Measurements from ENCODE around the gene ABHD10. TPM values are rescaled to one million over a fixed set of nuclear protein-coding genes. Genes with fewer than 3 reads are reported as not detected.

ABHD10 gene
- total RNA-seq, 2 donors from 2014 or later, result 15.6 to 17.1 TPM

- peaks cover 10% of the 10 kb centered on the region for H3K4me1 ChIP-seq
- ATAC-seq (no peak), DNase-seq (no peak)
- intact Hi-C loops (cut with DNase I), result no loop called here
- 75 to 85% methylated on average over 4 of the region's 4 CpGs for WGBS, 2 donors
- H3K27ac ChIP-seq, result no peak overlapping the region
- no peaks in the 10 kb centered on the region for H3K36me3 ChIP-seq (replicated peaks in 1 of 2; ENCODE audit: insufficient read depth in 1 of 2, low read depth in 2 of 2)
- TF ChIP-seq POLR2A (IDR thresholded peaks at IDR 0.05) (no peak), CTCF (IDR thresholded peaks at IDR 0.05) (no peak)
- H3K27me3 ChIP-seq, result no peaks in the 10 kb centered on the region
- no peaks in the 10 kb centered on the region for H3K9me3 ChIP-seq
- H3K4me3 ChIP-seq, result no peak overlapping the region
Observed at GRCh38 chr3:112003321-112004080, 24.7 kb downstream of the ABHD10 start.

GRCh38 chr3:112004187-112004586, 25.4 kb downstream of the ABHD10 start:
- ATAC-seq, result no peak
- no peaks in the 10 kb centered on the region for H3K27me3 ChIP-seq
- no peak for TF ChIP-seq POLR2A (IDR thresholded peaks at IDR 0.05)
- no peak for TF ChIP-seq CTCF (IDR thresholded peaks at IDR 0.05)
- H3K36me3 ChIP-seq (replicated peaks in 1 of 2; ENCODE audit: insufficient read depth in 1 of 2, low read depth in 2 of 2), result no peaks in the 10 kb centered on the region
- H3K27ac ChIP-seq, result no peak overlapping the region
- H3K4me1 ChIP-seq, result peaks cover 3% of the 10 kb centered on the region
- DNase-seq, result no peak
- H3K4me3 ChIP-seq, result no peak overlapping the region
- WGBS, 2 donors, result 58 to 60% methylated on average over 2 of the region's 2 CpGs
- intact Hi-C loops (cut with DNase I), result no loop called here
- no peaks in the 10 kb centered on the region for H3K9me3 ChIP-seq

GRCh38 chr3:112004669-112005068, 25.8 kb downstream of the ABHD10 start:
- ATAC-seq, result no peak
- WGBS, 2 donors, result 63 to 84% methylated on average over 2 of the region's 2 CpGs
- H3K9me3 ChIP-seq, result no peaks in the 10 kb centered on the region
- intact Hi-C loops (cut with DNase I), result no loop called here
- TF ChIP-seq POLR2A (IDR thresholded peaks at IDR 0.05) (no peak), CTCF (IDR thresholded peaks at IDR 0.05) (no peak)
- no peaks in the 10 kb centered on the region for H3K27me3 ChIP-seq
- no peaks in the 10 kb centered on the region for H3K4me1 ChIP-seq
- no peak overlapping the region for H3K4me3 ChIP-seq
- DNase-seq, result no peak
- H3K27ac ChIP-seq, result no peak overlapping the region
- no peaks in the 10 kb centered on the region for H3K36me3 ChIP-seq (replicated peaks in 1 of 2; ENCODE audit: insufficient read depth in 1 of 2, low read depth in 2 of 2)

GRCh38 chr3:112005091-112005672, 26.4 kb downstream of the ABHD10 start:
- H3K27ac ChIP-seq, result no peak overlapping the region
- ATAC-seq (no peak), DNase-seq (no peak)
- H3K4me1 ChIP-seq, result no peaks in the 10 kb centered on the region
- H3K4me3 ChIP-seq, result no peak overlapping the region
- H3K27me3 ChIP-seq, result no peaks in the 10 kb centered on the region
- H3K9me3 ChIP-seq, result no peaks in the 10 kb centered on the region
- TF ChIP-seq CTCF (IDR thresholded peaks at IDR 0.05), result no peak
- no peak for TF ChIP-seq POLR2A (IDR thresholded peaks at IDR 0.05)
- H3K36me3 ChIP-seq (replicated peaks in 1 of 2; ENCODE audit: insufficient read depth in 1 of 2, low read depth in 2 of 2), result no peaks in the 10 kb centered on the region
- intact Hi-C loops (cut with DNase I), result no loop called here
- 67 to 83% methylated on average over 4 of the region's 4 CpGs for WGBS, 2 donors

- no peaks in the 10 kb centered on the region for H3K9me3 ChIP-seq
- DNase-seq (peak in 2 of 4 donors; percentile 11 to 15), ATAC-seq (no peak)
- H3K36me3 ChIP-seq (replicated peaks in 1 of 2; ENCODE audit: insufficient read depth in 1 of 2, low read depth in 2 of 2), result no peaks in the 10 kb centered on the region
- H3K4me3 ChIP-seq, result no peak overlapping the region
- TF ChIP-seq POLR2A (IDR thresholded peaks at IDR 0.05) (no peak), CTCF (IDR thresholded peaks at IDR 0.05) (no peak)
- intact Hi-C loops (cut with DNase I), result no loop called here
- WGBS, 2 donors, result 3 to 18% methylated on average over 1 of the region's 1 CpG
- H3K27ac ChIP-seq, result no peak overlapping the region
- no peaks in the 10 kb centered on the region for H3K27me3 ChIP-seq
- no peaks in the 10 kb centered on the region for H3K4me1 ChIP-seq
Observed at GRCh38 chr3:112007633-112008032, 28.8 kb downstream of the ABHD10 start.
